Mesenchymal stem cell (in vitro differentiated cells and primary cell): ENCODE results near the gene RARB.

ENCODE experiments used
- DNase-seq: peaks from one replicate; pipeline ENCODE4 v3.0.0-alpha.2; 2013
- H2AFZ ChIP-seq: one replicate; pipeline ENCODE4 v1.6.1; 2013; ENCODE audit warnings: low read depth, mild to moderate bottlenecking, control low read depth, inconsistent platforms, low read length, moderate library complexity
- H2AK5ac ChIP-seq: 2 replicates; pipeline ENCODE4 v1.6.1; 2013; ENCODE audit warnings: low read length, moderate library complexity, mild to moderate bottlenecking, inconsistent platforms; ENCODE audit not compliant: severe bottlenecking
- H2BK120ac ChIP-seq: one replicate; pipeline ENCODE4 v1.6.1; 2013; ENCODE audit warnings: low read depth, mild to moderate bottlenecking, inconsistent platforms, low read length, moderate library complexity
- H2BK12ac ChIP-seq, 2 experiments: one replicate each; pipeline ENCODE4 v1.6.1; 2013; ENCODE audit warnings: inconsistent platforms in 2 of 2, low read length in 2 of 2, mild to moderate bottlenecking in 2 of 2, moderate library complexity in 2 of 2, control low read depth in 1 of 2
- H2BK15ac ChIP-seq: one replicate; pipeline ENCODE4 v1.6.1; 2013; ENCODE audit warnings: mild to moderate bottlenecking, low read depth, inconsistent platforms; ENCODE audit not compliant: poor library complexity, severe bottlenecking
- H2BK5ac ChIP-seq: 2 replicates; pipeline ENCODE4 v1.6.1; 2013; ENCODE audit warnings: low read depth, mild to moderate bottlenecking, low read length, control low read depth, inconsistent platforms; ENCODE audit not compliant: poor library complexity, severe bottlenecking
- H3K14ac ChIP-seq, 2 experiments: one replicate each; pipeline ENCODE4 v1.6.1; 2013; ENCODE audit warnings: inconsistent platforms in 2 of 2, low read length in 2 of 2, control low read depth in 1 of 2, mild to moderate bottlenecking in 1 of 2, moderate library complexity in 1 of 2
- H3K18ac ChIP-seq, 2 experiments: one replicate each; pipeline ENCODE4 v1.6.1; 2013; ENCODE audit warnings: inconsistent platforms in 2 of 2, low read length in 2 of 2, control low read depth in 1 of 2, low read depth in 1 of 2, mild to moderate bottlenecking in 1 of 2
- H3K23ac ChIP-seq, 2 experiments: one replicate each; pipeline ENCODE4 v1.6.1; 2013; ENCODE audit warnings: inconsistent platforms in 2 of 2, low read length in 2 of 2, mild to moderate bottlenecking in 2 of 2, moderate library complexity in 2 of 2, control low read depth in 1 of 2
- H3K27ac ChIP-seq: 2 replicates; pipeline ENCODE4 v1.5.1; 2013; ENCODE audit warnings: mild to moderate bottlenecking, moderate library complexity, low read length, control low read depth, inconsistent platforms; ENCODE audit not compliant: poor library complexity, severe bottlenecking
- H3K27me3 ChIP-seq, 2 experiments: 2 replicates each; pipeline versions ENCODE4 v1.6.1 to v1.7.0; 2013; ENCODE audit warnings: low read length in 2 of 2, mild to moderate bottlenecking in 2 of 2, moderate library complexity in 2 of 2, control low read depth in 1 of 2, inconsistent platforms in 1 of 2; ENCODE audit not compliant: control insufficient read depth in 1 of 2, insufficient read depth in 1 of 2
- H3K36me3 ChIP-seq, 2 experiments: 2 replicates each; pipeline versions ENCODE4 v1.6.1 to v1.7.0; 2013; ENCODE audit warnings: low read length in 2 of 2, control low read depth in 1 of 2, inconsistent platforms in 1 of 2, low read depth in 1 of 2, mild to moderate bottlenecking in 1 of 2; ENCODE audit not compliant: insufficient read depth in 2 of 2, control insufficient read depth in 1 of 2
- H3K4ac ChIP-seq, 2 experiments: one replicate each; pipeline ENCODE4 v1.6.1; 2013; ENCODE audit warnings: inconsistent platforms in 2 of 2, low read length in 2 of 2, mild to moderate bottlenecking in 2 of 2, moderate library complexity in 2 of 2, control low read depth in 1 of 2, low read depth in 1 of 2
- H3K4me1 ChIP-seq: 2 replicates; pipeline ENCODE4 v1.6.1; 2013; ENCODE audit warnings: low read depth, low read length, control low read depth; ENCODE audit not compliant: control insufficient read depth, insufficient read depth
- H3K4me2 ChIP-seq: 2 replicates; pipeline ENCODE4 v1.6.1; 2013; ENCODE audit warnings: low read length, mild to moderate bottlenecking, inconsistent platforms; ENCODE audit not compliant: poor library complexity, severe bottlenecking
- H3K4me3 ChIP-seq, 2 experiments: 2 replicates each; pipeline versions ENCODE4 v1.5.1 to v1.7.0; 2013; ENCODE audit warnings: low read length in 2 of 2, mild to moderate bottlenecking in 2 of 2, control low read depth in 1 of 2, low read depth in 1 of 2; ENCODE audit not compliant: insufficient read depth in 1 of 2
- H3K79me1 ChIP-seq: replicated peaks from 2 replicates; pipeline ENCODE4 v1.6.1; 2013; ENCODE audit warnings: mild to moderate bottlenecking, control low read depth, low read length, inconsistent platforms; ENCODE audit not compliant: poor library complexity, severe bottlenecking
- H3K9ac ChIP-seq: 2 replicates; pipeline ENCODE4 v1.7.0; 2013; ENCODE audit warnings: mild to moderate bottlenecking, low read length, moderate library complexity
- H3K9me3 ChIP-seq: 2 replicates; pipeline ENCODE4 v1.7.0; 2013; ENCODE audit warnings: mild to moderate bottlenecking, low read length; ENCODE audit not compliant: control insufficient read depth
- H4K8ac ChIP-seq: one replicate; pipeline ENCODE4 v1.6.1; 2013; ENCODE audit warnings: inconsistent platforms, mild to moderate bottlenecking, low read length, moderate library complexity
- H4K91ac ChIP-seq: one replicate; pipeline ENCODE4 v1.6.1; 2013; ENCODE audit warnings: mild to moderate bottlenecking, low read length, inconsistent platforms
- WGBS: methylation state at CpG from one replicate; pipeline ENCODE4 v1.1.7; 2013; ENCODE audit warnings: mixed read lengths; 5-methylcytosine and 5-hydroxymethylcytosine counted together

The RARB gene

DNA sequence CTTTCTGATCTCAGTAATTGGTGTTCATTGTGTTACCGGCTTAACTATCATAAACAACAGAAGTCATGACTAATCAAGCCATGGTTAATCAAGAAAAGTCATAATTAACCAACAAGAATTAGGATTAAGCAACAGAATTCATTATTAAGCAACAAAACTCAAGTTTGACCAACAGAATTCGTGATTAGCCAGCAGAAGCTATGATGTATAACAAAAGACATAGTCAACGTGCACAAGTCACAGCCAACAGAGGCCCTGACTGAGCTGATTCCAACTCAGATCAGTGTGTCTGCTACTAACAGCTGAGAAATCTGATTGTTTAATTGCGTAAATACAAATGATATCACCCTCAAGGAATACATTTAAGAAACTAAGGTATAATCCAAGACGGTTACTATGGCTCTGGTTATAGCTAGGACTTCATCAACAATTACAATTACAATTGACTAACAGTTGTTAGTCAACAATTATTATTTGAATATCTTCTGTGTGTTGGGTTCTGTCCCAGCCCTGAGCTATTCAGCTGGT lies 67.7 kb downstream of the RARB start:
- Histone ChIP-seq H2BK120ac (no peak overlapping the region), H3K14ac (no peak overlapping the region), H3K79me1 (no peaks in the 10 kb centered on the region), H3K4me1 (no peaks in the 10 kb centered on the region), H2BK12ac (no peak overlapping the region), H2AK5ac (no peak overlapping the region), H2BK5ac (no peak overlapping the region), H4K91ac (no peak overlapping the region), H3K4me3 (no peak overlapping the region), H3K18ac (no peak overlapping the region), H2AFZ (no peak overlapping the region), H3K4me2 (no peak overlapping the region), H3K36me3 (no peaks in the 10 kb centered on the region), H3K9ac (no peak overlapping the region), H3K23ac (no peak overlapping the region), H3K27me3 (no peaks in the 10 kb centered on the region), H2BK15ac (no peak overlapping the region), H3K27ac (no peak overlapping the region), H3K4ac (no peak overlapping the region), H4K8ac (no peak overlapping the region), H3K9me3 (peaks cover 56% of the 10 kb centered on the region)
- WGBS, result 93% methylated on average over 3 of the region's 5 CpGs
- no peak for DNase-seq

DNA sequence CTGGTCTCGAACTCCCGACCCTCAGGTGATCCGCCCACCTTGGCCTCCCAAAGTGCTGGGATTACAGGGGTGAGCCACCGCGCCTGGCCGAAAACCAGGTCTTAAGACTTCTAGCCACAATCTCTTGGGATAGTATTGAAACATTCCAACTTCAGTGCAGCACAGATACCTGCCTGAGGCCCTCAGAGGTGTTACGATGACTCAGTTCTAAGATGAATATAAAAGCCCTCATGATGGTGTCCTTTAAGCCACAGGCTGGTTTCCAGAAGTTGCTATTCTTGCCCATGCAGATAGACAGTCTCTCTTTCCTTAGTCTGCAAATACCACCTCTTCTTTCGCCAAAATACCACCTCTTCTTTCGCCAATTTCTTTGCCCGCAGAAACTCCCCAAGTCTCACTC lies 69.0 kb downstream of the RARB start:
- H2BK120ac ChIP-seq, result no peak overlapping the region
- H2BK12ac ChIP-seq, result no peak overlapping the region
- WGBS, result 96% methylated on average over 10 of the region's 10 CpGs
- H2AK5ac ChIP-seq, result no peak overlapping the region
- no peak overlapping the region for H3K4me2 ChIP-seq
- no peak overlapping the region for H3K14ac ChIP-seq
- DNase-seq, result no peak
- H3K4me3 ChIP-seq, result no peak overlapping the region
- H2AFZ ChIP-seq, result no peak overlapping the region
- H2BK15ac ChIP-seq, result no peak overlapping the region
- H3K23ac ChIP-seq, result no peak overlapping the region
- no peak overlapping the region for H3K9ac ChIP-seq
- H3K27ac ChIP-seq, result no peak overlapping the region
- H3K4me1 ChIP-seq, result no peaks in the 10 kb centered on the region
- H3K4ac ChIP-seq, result no peak overlapping the region
- no peaks in the 10 kb centered on the region for H3K27me3 ChIP-seq
- no peak overlapping the region for H4K91ac ChIP-seq
- no peak overlapping the region for H2BK5ac ChIP-seq
- H4K8ac ChIP-seq, result no peak overlapping the region
- H3K18ac ChIP-seq, result no peak overlapping the region
- H3K36me3 ChIP-seq, result no peaks in the 10 kb centered on the region
- no peaks in the 10 kb centered on the region for H3K79me1 ChIP-seq
- peaks cover 54% of the 10 kb centered on the region for H3K9me3 ChIP-seq

DNA sequence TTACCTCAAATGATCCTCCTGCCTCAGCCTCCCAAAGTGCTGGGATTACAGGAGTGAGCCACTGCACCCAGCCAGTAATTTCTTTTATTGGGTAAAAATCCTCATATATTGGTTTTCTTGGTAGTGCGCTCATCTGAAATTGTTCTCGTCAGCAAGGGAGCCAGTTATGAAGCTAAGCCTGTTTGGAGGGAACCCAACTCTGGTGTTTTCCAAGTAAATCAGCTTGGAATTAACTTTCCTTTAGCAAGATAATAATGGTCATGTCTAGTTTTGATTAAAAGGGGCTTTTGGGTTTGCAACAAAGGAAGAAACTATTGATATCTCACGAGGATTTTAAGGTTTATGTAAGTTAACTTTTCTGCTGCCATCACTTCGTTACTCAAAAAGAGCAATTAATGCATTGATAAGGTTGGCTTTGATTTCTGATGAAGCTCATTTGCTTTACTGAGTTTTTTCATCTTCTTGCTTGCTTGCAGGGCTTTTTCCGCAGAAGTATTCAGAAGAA lies 72.7 kb downstream of the RARB start:
- Histone ChIP-seq H3K18ac (no peak overlapping the region), H2BK120ac (no peak overlapping the region), H4K91ac (no peak overlapping the region), H4K8ac (no peak overlapping the region), H3K79me1 (no peaks in the 10 kb centered on the region), H3K4ac (no peak overlapping the region), H3K23ac (no peak overlapping the region), H3K27ac (no peak overlapping the region), H3K4me1 (no peaks in the 10 kb centered on the region), H2BK12ac (no peak overlapping the region), H3K4me3 (no peak overlapping the region), H3K36me3 (no peaks in the 10 kb centered on the region), H2BK5ac (no peak overlapping the region), H3K9ac (no peak overlapping the region), H2AK5ac (no peak overlapping the region), H2AFZ (no peak overlapping the region), H3K27me3 (no peaks in the 10 kb centered on the region), H3K9me3 (peaks cover 40% of the 10 kb centered on the region), H2BK15ac (no peak overlapping the region), H3K14ac (no peak overlapping the region), H3K4me2 (no peak overlapping the region)
- 95% methylated on average over 5 of the region's 5 CpGs for WGBS
- no peak for DNase-seq

DNA sequence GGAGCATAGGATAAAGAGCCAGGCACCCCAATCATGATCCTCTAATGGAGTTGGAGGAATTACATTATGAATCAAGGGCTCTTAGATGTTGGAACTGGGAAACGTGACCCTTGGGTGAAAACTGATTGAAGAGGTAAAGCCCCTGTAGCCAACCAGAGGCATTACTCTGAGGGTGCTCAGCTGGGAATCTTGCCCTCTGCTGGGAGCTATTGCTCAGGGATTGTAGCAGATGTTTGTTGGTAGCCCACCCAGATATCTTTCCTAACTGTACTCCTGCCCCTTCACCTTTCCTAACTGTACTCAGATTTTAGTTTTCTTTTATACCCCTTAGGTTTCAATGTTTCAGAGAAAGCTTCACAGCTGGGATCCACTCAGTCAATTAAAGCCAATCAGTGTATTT lies 74.2 kb downstream of the RARB start:
- DNase-seq, result no peak
- no peaks in the 10 kb centered on the region for H3K27me3 ChIP-seq
- H2BK5ac ChIP-seq, result no peak overlapping the region
- no peak overlapping the region for H2AFZ ChIP-seq
- no peak overlapping the region for H4K91ac ChIP-seq
- H3K36me3 ChIP-seq, result no peaks in the 10 kb centered on the region
- no peaks in the 10 kb centered on the region for H3K4me1 ChIP-seq
- H3K14ac ChIP-seq, result no peak overlapping the region
- no peak overlapping the region for H3K4me3 ChIP-seq
- no peak overlapping the region for H3K23ac ChIP-seq
- no peak overlapping the region for H3K9ac ChIP-seq
- H3K4me2 ChIP-seq, result no peak overlapping the region
- H3K27ac ChIP-seq, result no peak overlapping the region
- H2BK120ac ChIP-seq, result no peak overlapping the region
- peaks cover 29% of the 10 kb centered on the region for H3K9me3 ChIP-seq
- no peak overlapping the region for H2BK12ac ChIP-seq
- no peak overlapping the region for H2BK15ac ChIP-seq
- no peak overlapping the region for H3K4ac ChIP-seq
- no peak overlapping the region for H3K18ac ChIP-seq
- no peaks in the 10 kb centered on the region for H3K79me1 ChIP-seq
- no peak overlapping the region for H4K8ac ChIP-seq
- no peak overlapping the region for H2AK5ac ChIP-seq
- WGBS, result 100% methylated on average over 1 of the region's 1 CpG
